Heart left ventricle (tissue), 13 donors: Measurements from ENCODE around the gene ARHGEF11.

Experiments used
- POLR2A ChIP-seq, 2 donors: fragments of 450-650 bp; IDR thresholded peaks; one replicate each; pipeline ENCODE4 v1.6.1; 2017; ENCODE audit warnings: antibody characterized with exemption in 2 of 2, mild to moderate bottlenecking in 2 of 2, moderate library complexity in 2 of 2
- TF ChIP-seq, protein P1 (sequence below), 12 donors: fragments of 200-600 bp; sonication (generic) in 4 of 12; IDR thresholded peaks; one replicate each; pipeline versions ENCODE4 v1.5.0 to v1.8.0; 2018 to 2022; ENCODE audit warnings: antibody characterized with exemption in 12 of 12, mild to moderate bottlenecking in 5 of 12
- donor health status: ischemic (EF 13 %, LVEDD 7.1; RV severe dilation, severe dysfunction).
- donor health status: DM: no; HTN: yes; CAD: no.
- donor health status: DM: no; HTN: no; CAD: no.
- donor health status: ischemic (EF 25% LVEDD 6.9; RV normal size, moderate dysfunction).
- donor health status: ischemic (EF 25% LVEDD 5.7; RV mildly dilated, moderate dysfunction).
- donor health status: ischemic (EF 35%, LVEDD 5.7; RV mildly dilated, moderate dysfunction).
- donor health status: nonischemic (EF 11% LVEDD 7.7; RV severe dilation, severe dysfunction).
- donor health status: DM: yes; HTN: yes; CAD: no.
- donor health status: PGD.
- donor health status: ischemic (EF 29% LVEDD 5.4; RV normal size, mild dysfunction).
- donor health status: nonischemic (EF 23%, LVEDD 6.1; RV moderate dilation, normal function).

GRCh38 chr1:156987715-156988114 lies 57.8 kb downstream of the ARHGEF11 start:
- TF ChIP-seq POLR2A (IDR thresholded peaks at IDR 0.05), result no peak
- TF ChIP-seq, protein P1, sequence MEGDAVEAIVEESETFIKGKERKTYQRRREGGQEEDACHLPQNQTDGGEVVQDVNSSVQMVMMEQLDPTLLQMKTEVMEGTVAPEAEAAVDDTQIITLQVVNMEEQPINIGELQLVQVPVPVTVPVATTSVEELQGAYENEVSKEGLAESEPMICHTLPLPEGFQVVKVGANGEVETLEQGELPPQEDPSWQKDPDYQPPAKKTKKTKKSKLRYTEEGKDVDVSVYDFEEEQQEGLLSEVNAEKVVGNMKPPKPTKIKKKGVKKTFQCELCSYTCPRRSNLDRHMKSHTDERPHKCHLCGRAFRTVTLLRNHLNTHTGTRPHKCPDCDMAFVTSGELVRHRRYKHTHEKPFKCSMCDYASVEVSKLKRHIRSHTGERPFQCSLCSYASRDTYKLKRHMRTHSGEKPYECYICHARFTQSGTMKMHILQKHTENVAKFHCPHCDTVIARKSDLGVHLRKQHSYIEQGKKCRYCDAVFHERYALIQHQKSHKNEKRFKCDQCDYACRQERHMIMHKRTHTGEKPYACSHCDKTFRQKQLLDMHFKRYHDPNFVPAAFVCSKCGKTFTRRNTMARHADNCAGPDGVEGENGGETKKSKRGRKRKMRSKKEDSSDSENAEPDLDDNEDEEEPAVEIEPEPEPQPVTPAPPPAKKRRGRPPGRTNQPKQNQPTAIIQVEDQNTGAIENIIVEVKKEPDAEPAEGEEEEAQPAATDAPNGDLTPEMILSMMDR (IDR thresholded peaks at IDR 0.05), result no peak
